Glomerular endothelial cell (primary cell): ENCODE data around the gene PCGF2. TPM values are rescaled to one million over a fixed set of nuclear protein-coding genes. Genes with fewer than 3 reads are reported as not detected.
"Not testable (repeated sequence)": the region's sequence is repeated elsewhere in the genome, so short reads cannot be mapped to it uniquely, and the experiment has no call there.

Source experiments
- DNase-seq: peaks from one replicate; pipeline ENCODE4 v3.0.0-alpha.2; 2011; ENCODE audit warnings: low read depth, low spot score; ENCODE audit errors: extremely low read depth
- total RNA-seq: library from RNA; depleted of rRNA; stranded (reverse); fragments of >200 nt; gene quantifications from 2 replicates; pipeline ENCODE4 v1.2.3, GENCODE V29; 2015

The PCGF2 gene
- 15.8 and 24.1 TPM in 2 replicates for total RNA-seq

- DNase-seq = no peak
Observed at GRCh38 chr17:38748149-38748891, at the start of gene PCGF2. Gene PCGF2 (minus strand): TSS chr17:38748336. CDS start chr17:38740402, 7,934 bp downstream.

GRCh38 chr17:38797828-38798227 lies 49.7 kb upstream of the PCGF2 start:
- no peak for DNase-seq

- DNase-seq = no peak
Observed at GRCh38 chr17:38797158-38797490, 49.0 kb upstream of the PCGF2 start.

GRCh38 chr17:38796451-38797157 lies 48.5 kb upstream of the PCGF2 start:
- no peak for DNase-seq

- no peak for DNase-seq
Observed at GRCh38 chr17:38794221-38794620, 46.1 kb upstream of the PCGF2 start.

- DNase-seq = no peak
Observed at GRCh38 chr17:38791162-38791561, 43.0 kb upstream of the PCGF2 start.

GRCh38 chr17:38790148-38790707 lies 42.1 kb upstream of the PCGF2 start:
- not testable (repeated sequence) for DNase-seq

GRCh38 chr17:38789185-38789584 lies 41.0 kb upstream of the PCGF2 start:
- no peak for DNase-seq

- DNase-seq = not testable (repeated sequence)
Observed at GRCh38 chr17:38787999-38788398, 39.9 kb upstream of the PCGF2 start.

GRCh38 chr17:38786372-38786771 lies 38.2 kb upstream of the PCGF2 start:
- no peak for DNase-seq

- DNase-seq = no peak
Observed at GRCh38 chr17:38783227-38783626, 35.1 kb upstream of the PCGF2 start.

GRCh38 chr17:38779965-38780752 lies 32.0 kb upstream of the PCGF2 start:
- DNase-seq = no peak

- no peak for DNase-seq
Observed at GRCh38 chr17:38777641-38778250, 29.6 kb upstream of the PCGF2 start.

- no peak for DNase-seq
Observed at GRCh38 chr17:38773258-38773657, 25.1 kb upstream of the PCGF2 start.

- no peak for DNase-seq
Observed at GRCh38 chr17:38768417-38768816, 20.3 kb upstream of the PCGF2 start.

- no peak for DNase-seq
Observed at GRCh38 chr17:38766341-38766740, 18.2 kb upstream of the PCGF2 start.

- no peak for DNase-seq
Observed at GRCh38 chr17:38762231-38762630, 14.1 kb upstream of the PCGF2 start.

- no peak for DNase-seq
Observed at GRCh38 chr17:38761612-38762011, 13.5 kb upstream of the PCGF2 start.

GRCh38 chr17:38753071-38753506 lies 5.0 kb upstream of the PCGF2 start:
- no peak for DNase-seq

GRCh38 chr17:38752308-38753070 lies 4.4 kb upstream of the PCGF2 start, which contains the start of gene PSMB3:
Gene PSMB3 (plus strand): TSS chr17:38752741. CDS start chr17:38752827, 86 bp downstream.
- peak; percentile 99 for DNase-seq
